OCI-LY1 (cell line): ENCODE measurements around the gene CACHD1.

Experiments
- H2AFZ ChIP-seq: fragments of 200-600 bp; sonication (generic), shearing (Covaris generic); 2 replicates; pipeline ENCODE4 v1.6.0; 2014; ENCODE audit warnings: antibody characterized with exemption, mild to moderate bottlenecking, low read length
- H3F3A ChIP-seq: fragments of 200-600 bp; sonication (generic), shearing (Covaris generic); 2 replicates; pipeline ENCODE4 v1.6.0; 2014; ENCODE audit warnings: mild to moderate bottlenecking, antibody characterized with exemption, low read length, moderate library complexity; ENCODE audit not compliant: insufficient read depth
- H3K27ac ChIP-seq: fragments of 200-600 bp; sonication (generic); 2 replicates; pipeline ENCODE4 v1.5.1; 2014; ENCODE audit warnings: low read length, mixed run types, mild to moderate bottlenecking, low read depth; ENCODE audit not compliant: poor library complexity, severe bottlenecking
- H3K27me3 ChIP-seq: fragments of 200-600 bp; sonication (generic); 2 replicates; pipeline ENCODE4 v1.6.0; 2014; ENCODE audit warnings: antibody characterized with exemption, mild to moderate bottlenecking, low read length, moderate library complexity; ENCODE audit not compliant: insufficient read depth
- H3K36me3 ChIP-seq: fragments of 200-600 bp; sonication (generic); 2 replicates; pipeline ENCODE4 v1.6.1; 2014; ENCODE audit warnings: mild to moderate bottlenecking, antibody characterized with exemption, low read length, moderate library complexity, mixed read lengths; ENCODE audit not compliant: insufficient read depth
- H3K4me1 ChIP-seq: fragments of 200-600 bp; sonication (generic); 2 replicates; pipeline ENCODE4 v1.5.1; 2014; ENCODE audit warnings: mild to moderate bottlenecking, low read length, moderate library complexity; ENCODE audit not compliant: insufficient read depth, severe bottlenecking
- H3K4me2 ChIP-seq: fragments of 200-600 bp; sonication (generic), shearing (Covaris generic); 2 replicates; pipeline ENCODE4 v1.6.1; 2014; ENCODE audit warnings: low read length
- H3K4me3 ChIP-seq: fragments of 200-600 bp; sonication (generic); 2 replicates; pipeline ENCODE4 v1.5.1; 2014; ENCODE audit warnings: low read length, low read depth, mild to moderate bottlenecking, mixed read lengths; ENCODE audit not compliant: poor library complexity, severe bottlenecking
- H3K79me2 ChIP-seq: fragments of 200-600 bp; shearing (Covaris generic); 2 replicates; pipeline ENCODE4 v1.6.1; 2016; ENCODE audit warnings: mixed run types, low read length, mixed read lengths; ENCODE audit not compliant: insufficient read depth
- H3K9ac ChIP-seq: fragments of 200-600 bp; sonication (generic), shearing (Covaris generic); 2 replicates; pipeline ENCODE4 v1.6.1; 2014; ENCODE audit warnings: mild to moderate bottlenecking, low read length, mixed read lengths
- H3K9me2 ChIP-seq: fragments of 200-600 bp; sonication (generic), shearing (Covaris generic); 2 replicates; pipeline ENCODE4 v1.6.1; 2014; ENCODE audit warnings: low read depth, mild to moderate bottlenecking, low read length, mixed read lengths
- H3K9me3 ChIP-seq: fragments of 200-600 bp; shearing (Covaris generic); 2 replicates; pipeline ENCODE4 v1.6.1; 2014; ENCODE audit warnings: low read length, mixed read lengths
- H4K20me1 ChIP-seq: fragments of 200-600 bp; sonication (generic), shearing (Covaris generic); 2 replicates; pipeline ENCODE4 v1.6.0; 2016; ENCODE audit warnings: mild to moderate bottlenecking, low read length; ENCODE audit not compliant: insufficient read depth
- EZH2 ChIP-seq: fragments of 200-600 bp; sonication (generic), shearing (Covaris generic); IDR thresholded peaks from 2 replicates; pipeline ENCODE4 v1.8.0; 2017; ENCODE audit warnings: borderline replicate concordance, mixed run types, mild to moderate bottlenecking, antibody characterized with exemption, low read length, moderate library complexity, mixed read lengths
- TF ChIP-seq, protein P1 (sequence below): fragments of 200-600 bp; sonication (generic), shearing (Covaris generic); IDR thresholded peaks from 2 replicates; pipeline ENCODE4 v1.5.1; 2017; ENCODE audit warnings: mild to moderate bottlenecking, antibody characterized with exemption, low read length, moderate library complexity, mixed read lengths

The CACHD1 gene

DNA sequence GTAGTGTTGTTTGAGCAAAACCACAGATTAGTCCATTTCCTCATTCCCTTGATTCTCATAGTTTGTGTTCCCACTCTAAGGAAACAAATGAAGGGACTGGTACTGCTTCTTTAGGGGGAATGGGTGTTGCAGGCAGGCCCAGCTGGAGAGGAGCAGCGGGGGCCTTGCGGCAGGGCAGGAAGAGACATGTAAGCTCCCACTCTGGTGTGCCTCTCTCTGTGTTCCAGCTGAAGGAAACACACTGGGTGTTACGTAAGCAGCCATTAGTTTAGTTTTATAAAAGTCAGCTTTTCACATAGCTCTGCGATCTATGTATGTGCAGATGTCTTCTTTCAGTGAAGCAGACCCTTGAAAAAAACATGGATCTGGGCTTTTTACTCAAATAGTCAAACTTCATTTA, 99.5 kb downstream of the CACHD1 start:
- no peaks in the 10 kb centered on the region for H3K9me3 ChIP-seq
- H3K4me1 ChIP-seq, result no peaks in the 10 kb centered on the region
- no peak overlapping the region for H3K4me2 ChIP-seq
- H4K20me1 ChIP-seq, result no peaks in the 10 kb centered on the region
- H3K27ac ChIP-seq, result no peak overlapping the region
- H3K4me3 ChIP-seq, result no peak overlapping the region
- H3K36me3 ChIP-seq, result no peaks in the 10 kb centered on the region
- no peaks in the 10 kb centered on the region for H3K27me3 ChIP-seq
- no peaks in the 10 kb centered on the region for H3F3A ChIP-seq
- H3K9me2 ChIP-seq, result no peaks in the 10 kb centered on the region
- H3K9ac ChIP-seq, result no peak overlapping the region
- H2AFZ ChIP-seq, result no peak overlapping the region
- H3K79me2 ChIP-seq, result no peaks in the 10 kb centered on the region
- TF ChIP-seq, protein P1, sequence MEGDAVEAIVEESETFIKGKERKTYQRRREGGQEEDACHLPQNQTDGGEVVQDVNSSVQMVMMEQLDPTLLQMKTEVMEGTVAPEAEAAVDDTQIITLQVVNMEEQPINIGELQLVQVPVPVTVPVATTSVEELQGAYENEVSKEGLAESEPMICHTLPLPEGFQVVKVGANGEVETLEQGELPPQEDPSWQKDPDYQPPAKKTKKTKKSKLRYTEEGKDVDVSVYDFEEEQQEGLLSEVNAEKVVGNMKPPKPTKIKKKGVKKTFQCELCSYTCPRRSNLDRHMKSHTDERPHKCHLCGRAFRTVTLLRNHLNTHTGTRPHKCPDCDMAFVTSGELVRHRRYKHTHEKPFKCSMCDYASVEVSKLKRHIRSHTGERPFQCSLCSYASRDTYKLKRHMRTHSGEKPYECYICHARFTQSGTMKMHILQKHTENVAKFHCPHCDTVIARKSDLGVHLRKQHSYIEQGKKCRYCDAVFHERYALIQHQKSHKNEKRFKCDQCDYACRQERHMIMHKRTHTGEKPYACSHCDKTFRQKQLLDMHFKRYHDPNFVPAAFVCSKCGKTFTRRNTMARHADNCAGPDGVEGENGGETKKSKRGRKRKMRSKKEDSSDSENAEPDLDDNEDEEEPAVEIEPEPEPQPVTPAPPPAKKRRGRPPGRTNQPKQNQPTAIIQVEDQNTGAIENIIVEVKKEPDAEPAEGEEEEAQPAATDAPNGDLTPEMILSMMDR, result no peak
- TF ChIP-seq EZH2, result no peak

DNA sequence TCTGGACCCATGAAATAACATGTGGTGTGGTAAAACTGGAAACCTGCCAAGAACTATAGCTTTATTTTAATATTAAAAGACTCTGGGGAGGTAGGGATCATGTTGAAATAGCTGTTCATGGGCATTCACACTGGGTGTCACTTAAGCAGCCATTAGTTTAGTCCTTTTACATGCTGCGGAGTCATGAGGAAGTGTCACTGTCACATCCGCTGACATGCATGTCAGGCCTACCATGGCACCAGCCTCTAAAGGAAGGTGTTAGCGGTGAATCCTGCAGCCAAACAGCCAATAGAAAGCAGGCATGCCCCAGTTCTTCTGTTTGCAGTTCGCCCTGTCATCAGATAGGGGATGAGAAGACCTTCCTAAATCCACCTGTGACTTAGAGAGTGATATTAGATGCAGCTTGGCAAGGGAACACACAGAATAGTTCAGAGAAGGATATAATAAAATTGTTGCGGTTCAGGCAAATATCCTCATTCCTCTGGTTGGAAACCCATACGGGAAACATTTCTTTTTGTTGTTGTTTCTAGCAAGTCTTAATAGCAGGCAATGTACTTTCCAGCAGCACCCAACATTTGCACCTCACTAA, 100.4 kb downstream of the CACHD1 start:
- Histone ChIP-seq H3K27me3 (no peaks in the 10 kb centered on the region), H3K79me2 (no peaks in the 10 kb centered on the region), H3K27ac (no peak overlapping the region), H3F3A (no peaks in the 10 kb centered on the region), H3K4me3 (no peak overlapping the region), H4K20me1 (no peaks in the 10 kb centered on the region), H3K4me1 (no peaks in the 10 kb centered on the region), H3K9me2 (no peaks in the 10 kb centered on the region), H3K9me3 (no peaks in the 10 kb centered on the region), H3K4me2 (no peak overlapping the region), H3K9ac (no peak overlapping the region), H3K36me3 (no peaks in the 10 kb centered on the region), H2AFZ (no peak overlapping the region)
- TF ChIP-seq, protein P1, result no peak

DNA sequence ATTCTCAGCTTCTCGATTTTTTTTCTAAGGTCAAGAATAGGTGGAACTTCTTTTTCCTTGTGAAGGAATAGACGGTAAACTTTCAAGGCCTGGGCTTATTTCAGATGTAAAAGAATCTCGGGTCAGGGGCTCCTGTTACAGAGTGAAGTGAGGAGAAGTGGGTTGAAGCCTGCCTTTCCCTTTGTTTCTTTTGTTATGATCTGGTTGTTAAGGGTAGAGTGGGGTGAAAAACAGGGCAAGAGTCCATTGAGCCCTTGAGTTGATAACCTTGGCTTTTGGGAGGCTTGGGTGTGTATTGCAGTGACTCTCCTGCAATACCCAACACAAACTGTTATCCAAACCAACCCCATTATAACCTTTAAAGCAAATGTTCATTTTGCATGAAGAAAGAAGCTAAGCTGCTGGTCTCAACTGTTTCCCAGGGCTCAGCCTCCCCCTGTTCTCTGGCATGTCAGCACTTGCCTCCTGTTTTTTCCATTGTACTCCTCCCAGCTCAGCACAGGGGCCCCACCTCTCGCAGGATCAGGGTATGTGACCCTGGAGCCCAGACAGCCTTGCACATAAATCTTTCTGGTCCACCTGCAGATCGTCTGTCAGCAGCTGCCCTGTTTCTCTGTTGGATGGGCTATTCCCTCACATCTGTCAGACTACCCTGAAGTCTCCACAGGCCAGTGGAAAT, 102.4 kb downstream of the CACHD1 start:
- no peaks in the 10 kb centered on the region for H3K9me3 ChIP-seq
- no peak overlapping the region for H2AFZ ChIP-seq
- no peak for TF ChIP-seq EZH2
- TF ChIP-seq, protein P1, result no peak
- H3K4me3 ChIP-seq, result no peak overlapping the region
- no peaks in the 10 kb centered on the region for H4K20me1 ChIP-seq
- no peaks in the 10 kb centered on the region for H3K79me2 ChIP-seq
- no peaks in the 10 kb centered on the region for H3K4me1 ChIP-seq
- no peaks in the 10 kb centered on the region for H3F3A ChIP-seq
- H3K27me3 ChIP-seq, result no peaks in the 10 kb centered on the region
- no peak overlapping the region for H3K9ac ChIP-seq
- H3K4me2 ChIP-seq, result no peak overlapping the region
- no peak overlapping the region for H3K27ac ChIP-seq
- no peaks in the 10 kb centered on the region for H3K9me2 ChIP-seq
- no peaks in the 10 kb centered on the region for H3K36me3 ChIP-seq
